ENCODE data around the gene PSORS1C1.

DNA sequence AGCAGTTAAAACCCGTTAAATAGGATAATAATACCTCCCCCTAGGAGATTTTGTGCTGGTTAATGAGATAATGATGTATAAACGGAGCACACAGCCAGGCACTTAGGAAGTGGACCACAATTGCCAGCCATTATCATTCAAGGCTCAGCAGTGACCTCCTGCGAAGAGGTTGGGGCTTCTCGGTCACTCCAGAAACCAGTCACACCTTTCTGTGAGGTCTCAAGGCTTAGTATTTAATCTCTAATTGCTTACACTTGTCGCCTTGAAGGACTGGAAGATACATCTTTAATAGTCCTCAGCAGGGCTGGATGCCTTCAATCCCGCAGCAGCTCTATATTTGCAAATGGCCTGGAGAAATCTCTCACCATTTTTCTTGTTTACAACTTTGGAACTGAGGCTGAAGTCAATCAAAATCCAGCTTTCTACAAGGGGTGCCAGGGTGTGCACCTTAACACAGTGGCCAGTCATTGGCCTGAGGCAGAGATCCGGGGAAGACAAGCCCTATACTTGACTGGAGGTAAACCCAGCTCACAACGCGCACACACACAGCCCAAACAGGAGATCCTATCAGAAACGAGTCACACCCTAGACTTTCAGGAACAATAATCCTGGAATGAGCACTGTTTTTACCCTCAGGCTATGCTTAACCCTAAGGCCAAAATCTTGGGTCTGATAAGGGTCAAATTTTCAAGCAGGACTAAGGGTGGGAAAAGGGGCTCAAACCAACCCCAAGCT, 54.7 kb downstream of the PSORS1C1 start:
- TF ChIP-seq POLR2A (IDR thresholded peaks at IDR 0.05; ENCODE audit: low read depth, low read length) (no peak), POLR2AphosphoS5 (IDR thresholded peaks at IDR 0.05; ENCODE audit: low read depth, low read length) (no peak), SPI1 (IDR thresholded peaks at IDR 0.05; ENCODE audit: low read depth, low read length) (no peak), PAX5 (IDR thresholded peaks at IDR 0.05; ENCODE audit: insufficient read depth, low read length, severe bottlenecking) (no peak), TAF1 (IDR thresholded peaks at IDR 0.05; ENCODE audit: low read depth, low read length) (no peak)

Data from GM12891 (cell line).